K562 (cell line): ENCODE data around the gene EFNA1. TPM values are rescaled to one million over a fixed set of nuclear protein-coding genes. Genes with fewer than 3 reads are reported as not detected.

Experiments used
- ARID2 ChIP-seq: fragments of 450-650 bp; IDR thresholded peaks from 2 replicates; pipeline ENCODE4 v1.6.1; 2017; ENCODE audit warnings: antibody characterized with exemption, mild to moderate bottlenecking
- CBX5 ChIP-seq: IDR thresholded peaks from 2 replicates; pipeline ENCODE4 v1.6.1; 2014; ENCODE audit warnings: low read depth, borderline replicate concordance
- CTCF ChIP-seq, 3 experiments: IDR thresholded peaks in 2 of 3; conservative IDR thresholded peaks in 1 of 3; 2 replicates each; pipeline ENCODE4 v1.5.1; 2011 to 2012; ENCODE audit warnings: low read length in 3 of 3, mild to moderate bottlenecking in 3 of 3, control low read depth in 2 of 3, improper control_type of control experiment in 1 of 3, inconsistent platforms in 1 of 3, low read depth in 1 of 3, mixed read lengths in 1 of 3, moderate library complexity in 1 of 3; ENCODE audit not compliant: insufficient read depth in 2 of 3
- EP400 ChIP-seq: fragments of 450-650 bp; IDR thresholded peaks from 2 replicates; pipeline ENCODE4 v1.6.1; 2017; ENCODE audit warnings: antibody characterized with exemption, mild to moderate bottlenecking, moderate library complexity
- ESRRA ChIP-seq: fragments of 450-650 bp; IDR thresholded peaks from 2 replicates; pipeline ENCODE4 v1.6.1; 2014; ENCODE audit warnings: low read depth, mild to moderate bottlenecking, moderate library complexity, borderline replicate concordance
- GATA2 ChIP-seq: sonication (generic); formaldehyde crosslinking; IDR thresholded peaks from 2 replicates; pipeline ENCODE4 v1.4.0; 2020; ENCODE audit warnings: mild to moderate bottlenecking, missing genetic modification reagents
- JUND ChIP-seq, 2 experiments: IDR thresholded peaks; 2 replicates in 1 of 2; 3 replicates in 1 of 2; pipeline ENCODE4 v1.6.1; 2011; ENCODE audit warnings: borderline replicate concordance in 2 of 2, low read depth in 2 of 2, low read length in 2 of 2, improper control_type of control experiment in 1 of 2, missing biosample characterization in 1 of 2, missing genetic modification characterization in 1 of 2, missing genetic modification reagents in 1 of 2
- KLF16 ChIP-seq: IDR thresholded peaks from 2 replicates; pipeline ENCODE4 v1.6.1; 2016; ENCODE audit warnings: antibody characterized with exemption
- MYC ChIP-seq, 2 experiments: fragments of 250-450 bp in 1 of 2; sonication (Bioruptor Pico) in 1 of 2; IDR thresholded peaks; 2 replicates each; pipeline versions ENCODE4 v1.5.1 to v1.6.1; 2012 to 2021; ENCODE audit warnings: low read depth in 2 of 2, borderline replicate concordance in 1 of 2, improper control_type of control experiment in 1 of 2, low read length in 1 of 2, mild to moderate bottlenecking in 1 of 2, moderate library complexity in 1 of 2
- NFRKB ChIP-seq: fragments of 450-650 bp; IDR thresholded peaks from 2 replicates; pipeline ENCODE4 v1.6.1; 2016; ENCODE audit warnings: low read depth
- POU5F1 ChIP-seq: fragments of 150-350 bp; IDR thresholded peaks from 2 replicates; pipeline ENCODE4 v1.6.1; 2014; ENCODE audit warnings: borderline replicate concordance, low read length, low read depth, mild to moderate bottlenecking; ENCODE audit not compliant: partially characterized antibody
- RAD21 ChIP-seq, 2 experiments: fragments of 250-450 bp in 1 of 2; fragments of 450-650 bp in 1 of 2; sonication (Bioruptor Pico) in 1 of 2; formaldehyde crosslinking in 1 of 2; IDR thresholded peaks in 1 of 2; conservative IDR thresholded peaks in 1 of 2; 2 replicates each; pipeline versions ENCODE4 v1.4.0 to v1.8.0; 2020 to 2022; ENCODE audit warnings: mild to moderate bottlenecking in 2 of 2, moderate library complexity in 1 of 2
- ZMIZ1 ChIP-seq, 2 experiments: fragments of 150-350 bp in 1 of 2; IDR thresholded peaks; 2 replicates each; pipeline ENCODE4 v1.6.1; 2012 to 2016; ENCODE audit warnings: low read depth in 2 of 2, low read length in 2 of 2, mild to moderate bottlenecking in 1 of 2, moderate library complexity in 1 of 2
- ZNF140 ChIP-seq: fragments of 250-450 bp; sonication (Bioruptor Pico); IDR thresholded peaks from 2 replicates; pipeline ENCODE4 v1.8.0; 2021; ENCODE audit warnings: moderate library complexity, mild to moderate bottlenecking, inconsistent platforms
- ZNF41 ChIP-seq: fragments of 250-450 bp; sonication (Bioruptor Pico); conservative IDR thresholded peaks from 2 replicates; pipeline ENCODE4 v1.4.0; 2020; ENCODE audit warnings: mild to moderate bottlenecking
- ZNF551 ChIP-seq: fragments of 250-450 bp; sonication (Bioruptor Pico); IDR thresholded peaks from 2 replicates; pipeline ENCODE4 v1.5.0; 2021; ENCODE audit warnings: mild to moderate bottlenecking, moderate library complexity
- polyA plus RNA-seq, 8 experiments: library from polyadenylated mRNA; depleted of rRNA in 4 of 8; stranded (reverse) in 5 of 8; unstranded in 3 of 8; fragments of >200 nt; fragmentation: Nextera tagmentation in 2 of 8; fragmentation: Illumina TruSeq in 1 of 8; extraction: Ambion mirVana in 2 of 8; extraction: Trizol in 1 of 8; gene quantifications; 2 replicates each; pipeline versions ENCODE4 v1.2.1 to v1.2.3, GENCODE V29; 2011 to 2014; ENCODE audit warnings: inconsistent platforms in 1 of 8, missing spikeins in 1 of 8
- total RNA-seq, 7 experiments: library from RNA; depleted of rRNA in 6 of 7; stranded (reverse); fragments of >200 nt in 6 of 7; fragmentation: Illumina TruSeq in 2 of 7; extraction: Trizol in 2 of 7; gene quantifications; 2 replicates each; pipeline versions ENCODE4 v1.2.1 to v1.2.3, GENCODE V29; 2011 to 2021; ENCODE audit warnings: low replicate concordance in 1 of 7
- TF ChIP-seq, protein P1 (sequence below): sonication (generic); formaldehyde crosslinking; IDR thresholded peaks from 2 replicates; pipeline ENCODE4 v1.8.0; 2022; ENCODE audit warnings: mild to moderate bottlenecking, low read depth, missing genetic modification reagents

Gene EFNA1
- total and polyA plus RNA-seq, 9 of the 15 experiments (the other 6 are each of a cell fraction or from before 2014, with no cell fraction given) = 2.1 to 9.3 (median 3.0) TPM

GRCh38 chr1:155091071-155092051, 36.3 kb upstream of the EFNA1 start (continued):
- TF ChIP-seq JUND (IDR thresholded peaks at IDR 0.05; ENCODE audit: borderline replicate concordance, low read depth, low read length) = peak; percentile 24; the same call in 1 of the 2 replicates
- TF ChIP-seq JUND (tag; IDR thresholded peaks at IDR 0.05; ENCODE audit: borderline replicate concordance, low read depth, low read length) = no peak
- no peak for TF ChIP-seq GATA2 (CRISPR knock-in tag)
- peak; percentile 65; the same call in 1 of the 2 replicates for TF ChIP-seq ESRRA
- TF ChIP-seq POU5F1 = no peak
- peak; percentile 97 for TF ChIP-seq MYC (IDR thresholded peaks at IDR 0.05; ENCODE audit: low read depth, low read length)
- TF ChIP-seq MYC (CRISPR knock-in tag; IDR thresholded peaks at IDR 0.05; ENCODE audit: borderline replicate concordance, low read depth) = peak; percentile 61; the same call in 1 of the 2 replicates
- TF ChIP-seq ZNF551 = no peak
- TF ChIP-seq RAD21 (CRISPR knock-in tag; conservative IDR thresholded peaks at IDR 0.05 in 1 of 2, IDR thresholded peaks at IDR 0.05 in 1 of 2) = peak; percentile 78 to 85
- peak; percentile 93 to 98 (median 97) for TF ChIP-seq CTCF (IDR thresholded peaks at IDR 0.05 in 2 of 3, conservative IDR thresholded peaks at IDR 0.05 in 1 of 3; ENCODE audit: insufficient read depth in 2 of 3, low read depth in 1 of 3, low read length in 3 of 3)
- 0 out of 2 replicates have a peak, but pooled peaks have one; percentile 4 for TF ChIP-seq KLF16
- no peak for TF ChIP-seq CBX5
- TF ChIP-seq ZNF41 (CRISPR knock-in tag) = no peak
- peak; percentile 70 for TF ChIP-seq EP400
- no peak for TF ChIP-seq ZNF140
- TF ChIP-seq ARID2 = peak; percentile 23; the same call in 1 of the 2 replicates
- TF ChIP-seq, protein P1, sequence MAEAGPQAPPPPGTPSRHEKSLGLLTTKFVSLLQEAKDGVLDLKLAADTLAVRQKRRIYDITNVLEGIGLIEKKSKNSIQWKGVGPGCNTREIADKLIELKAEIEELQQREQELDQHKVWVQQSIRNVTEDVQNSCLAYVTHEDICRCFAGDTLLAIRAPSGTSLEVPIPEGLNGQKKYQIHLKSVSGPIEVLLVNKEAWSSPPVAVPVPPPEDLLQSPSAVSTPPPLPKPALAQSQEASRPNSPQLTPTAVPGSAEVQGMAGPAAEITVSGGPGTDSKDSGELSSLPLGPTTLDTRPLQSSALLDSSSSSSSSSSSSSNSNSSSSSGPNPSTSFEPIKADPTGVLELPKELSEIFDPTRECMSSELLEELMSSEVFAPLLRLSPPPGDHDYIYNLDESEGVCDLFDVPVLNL (CRISPR knock-in tag) = 0 out of 2 replicates have a peak, but pooled peaks have one; percentile 9
- TF ChIP-seq NFRKB = no peak
- TF ChIP-seq ZMIZ1 (IDR thresholded peaks at IDR 0.05; ENCODE audit: low read depth in 2 of 2, low read length in 2 of 2) = 0 out of 4 replicates have a peak, but pooled peaks of 1 of the 2 experiments have one; percentile 42
